Measurements from ENCODE around the gene CLEC16A. TPM values are rescaled to one million over a fixed set of nuclear protein-coding genes. Genes with fewer than 3 reads are reported as not detected.
"Not testable (repeated sequence)": the region's sequence is repeated elsewhere in the genome, so short reads cannot be mapped to it uniquely, and the experiment has no call there.

Gene CLEC16A
- polyA plus RNA-seq, 3 donors, result 24.2 to 26.8 (median 24.9) TPM

GRCh38 chr16:10923146-10923649 is 21.2 kb upstream of the CLEC16A start:
- no peak for DNase-seq (ENCODE audit: extremely low read depth in 1 of 11, low read depth in 9 of 11, low spot score in 4 of 11)

- DNase-seq (ENCODE audit: extremely low read depth in 1 of 11, low read depth in 9 of 11, low spot score in 4 of 11), result no peak
Observed at GRCh38 chr16:10923650-10924214, 20.6 kb upstream of the CLEC16A start.

DNA sequence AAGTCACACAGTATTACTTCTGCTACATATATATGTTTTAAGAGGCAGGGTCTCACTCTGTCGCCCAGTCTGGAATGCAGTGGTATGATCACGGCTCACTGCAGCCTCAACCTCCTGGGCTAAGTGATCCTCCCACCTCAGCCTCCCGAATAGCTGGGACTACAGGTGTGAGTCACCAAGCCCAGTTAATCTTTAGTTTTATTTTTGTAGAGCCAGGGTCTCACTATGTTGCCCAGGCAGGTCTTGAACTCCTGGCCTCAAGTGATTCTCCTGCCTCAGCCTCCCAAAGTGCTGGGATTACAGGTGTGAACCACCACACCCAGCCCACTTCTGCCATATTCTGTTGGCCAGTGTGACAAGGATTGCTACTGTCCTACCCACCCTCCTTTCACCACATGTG is 19.1 kb upstream of the CLEC16A start:
- DNase-seq (ENCODE audit: extremely low read depth in 1 of 11, low read depth in 9 of 11, low spot score in 4 of 11), result not testable (repeated sequence)

DNA sequence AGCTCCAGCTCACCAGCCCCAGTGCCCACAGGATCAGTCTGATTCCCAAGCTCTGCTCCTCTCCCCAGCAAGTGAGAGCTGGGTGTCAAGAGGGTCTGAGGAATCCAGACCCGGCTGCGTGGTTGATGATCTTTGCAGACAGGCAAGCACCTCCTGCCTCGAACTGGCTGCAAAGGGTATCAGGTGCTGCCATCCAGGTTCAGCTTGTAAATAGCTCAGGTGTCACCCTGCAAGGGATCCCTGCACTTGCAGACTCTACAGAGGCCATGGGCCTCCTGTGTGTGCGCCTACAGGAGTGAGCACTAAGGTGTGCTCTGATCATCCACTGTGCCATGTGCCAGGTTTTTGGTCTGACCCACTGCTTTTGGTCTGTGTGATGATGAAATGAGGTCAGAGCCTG is 18.3 kb upstream of the CLEC16A start:
- DNase-seq (ENCODE audit: extremely low read depth in 1 of 11, low read depth in 9 of 11, low spot score in 4 of 11), result no peak

DNA sequence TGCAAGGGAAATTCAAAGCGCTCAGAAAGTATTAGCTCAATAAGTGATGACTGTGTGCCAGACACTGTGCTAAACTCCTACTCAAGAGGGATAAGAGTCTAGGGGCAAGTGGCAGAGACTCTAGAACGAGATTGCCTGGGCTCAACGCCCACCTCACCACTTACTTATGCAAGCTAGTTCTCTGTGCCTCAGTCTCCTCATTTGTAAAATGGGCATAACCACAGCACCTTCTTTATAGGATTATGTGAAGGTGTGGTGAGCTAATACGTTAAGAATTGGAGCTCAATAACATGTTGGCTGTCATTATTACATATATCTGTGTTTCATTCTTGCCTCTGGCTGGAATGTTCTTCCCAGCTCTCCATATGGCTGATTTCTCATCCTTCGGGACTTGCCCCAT is 17.5 kb upstream of the CLEC16A start:
- no peak for DNase-seq (ENCODE audit: extremely low read depth in 1 of 11, low read depth in 9 of 11, low spot score in 4 of 11)

DNA sequence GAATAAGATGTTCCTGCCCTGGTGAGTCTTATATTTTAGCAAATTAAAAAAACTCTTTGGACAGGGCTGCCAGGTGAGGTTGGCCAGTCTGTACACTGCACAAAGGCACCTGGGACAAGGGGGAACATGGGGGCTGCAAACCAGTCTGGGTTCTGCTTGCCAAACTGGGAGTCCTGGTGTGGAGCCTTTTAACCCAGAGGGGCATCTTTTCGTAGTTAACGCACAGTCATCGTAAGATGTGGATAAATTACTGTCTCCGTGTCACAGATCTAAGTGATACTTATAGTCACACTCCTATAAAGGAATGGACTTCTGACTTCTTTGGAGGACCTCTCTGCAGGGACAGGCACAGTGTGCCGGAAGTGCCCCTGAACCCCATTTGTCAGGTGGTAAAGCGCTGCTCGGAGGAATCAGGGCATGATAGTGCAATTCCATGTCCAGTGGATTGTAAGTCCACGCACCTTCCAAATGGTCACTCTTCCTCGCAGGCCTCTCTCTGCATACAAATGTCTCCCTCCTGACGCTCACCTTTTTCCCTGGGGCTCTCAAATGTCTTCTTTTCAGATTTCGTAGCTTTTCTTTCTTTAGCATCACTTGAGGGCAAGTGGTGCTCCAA is 16.8 kb upstream of the CLEC16A start:
- DNase-seq (ENCODE audit: extremely low read depth in 1 of 11, low read depth in 9 of 11, low spot score in 4 of 11), result no peak

GRCh38 chr16:10929097-10929496 is 15.3 kb upstream of the CLEC16A start:
- DNase-seq (ENCODE audit: extremely low read depth in 1 of 11, low read depth in 9 of 11, low spot score in 4 of 11), result not testable (repeated sequence)

DNA sequence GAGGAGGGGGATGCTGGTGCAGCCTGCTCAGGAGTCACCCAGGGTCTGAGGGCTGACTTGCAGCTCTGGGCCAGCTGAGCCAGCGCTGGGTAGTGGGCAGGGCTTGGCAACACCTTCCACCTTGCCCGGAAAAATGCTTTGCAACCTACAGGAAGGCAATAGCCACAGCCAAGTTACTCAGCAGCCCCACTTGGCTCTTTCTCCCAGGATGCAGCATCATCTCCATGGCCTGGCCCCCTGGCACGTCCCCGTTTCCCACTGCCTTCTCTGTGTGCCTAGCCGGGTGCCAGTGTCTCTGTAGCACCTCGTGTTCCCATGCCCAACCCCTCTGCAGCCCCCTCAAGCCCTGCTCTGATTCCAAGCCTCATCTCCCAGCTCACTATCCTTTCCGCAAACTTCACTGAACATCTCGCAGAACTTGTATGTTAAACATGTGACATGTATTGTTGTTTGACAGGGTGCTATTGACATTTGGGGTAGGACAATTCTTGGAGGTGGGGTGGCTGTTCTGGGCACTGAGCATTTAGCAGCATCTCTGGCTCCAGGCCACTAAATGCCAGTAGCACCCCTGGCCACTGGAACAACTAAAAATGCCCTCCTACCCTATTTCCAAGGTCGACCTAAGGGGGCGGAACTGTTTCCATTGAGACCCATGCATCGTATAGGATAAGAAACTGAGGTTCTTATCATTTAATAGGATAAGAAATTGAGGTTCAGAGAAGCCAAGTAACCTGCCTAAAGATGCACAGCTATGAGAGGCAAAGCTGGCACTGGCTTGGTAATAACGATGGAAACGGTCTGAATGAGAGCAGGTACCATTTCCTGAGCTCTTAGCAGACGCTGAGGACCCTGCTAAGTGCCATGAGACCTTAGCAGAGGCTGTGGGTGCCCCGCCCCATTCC is 14.3 kb upstream of the CLEC16A start:
- DNase-seq (ENCODE audit: extremely low read depth in 1 of 11, low read depth in 9 of 11, low spot score in 4 of 11), result no peak

GRCh38 chr16:10930755-10931093 is 13.6 kb upstream of the CLEC16A start:
- DNase-seq (ENCODE audit: extremely low read depth in 1 of 11, low read depth in 9 of 11, low spot score in 4 of 11), result no peak

DNA sequence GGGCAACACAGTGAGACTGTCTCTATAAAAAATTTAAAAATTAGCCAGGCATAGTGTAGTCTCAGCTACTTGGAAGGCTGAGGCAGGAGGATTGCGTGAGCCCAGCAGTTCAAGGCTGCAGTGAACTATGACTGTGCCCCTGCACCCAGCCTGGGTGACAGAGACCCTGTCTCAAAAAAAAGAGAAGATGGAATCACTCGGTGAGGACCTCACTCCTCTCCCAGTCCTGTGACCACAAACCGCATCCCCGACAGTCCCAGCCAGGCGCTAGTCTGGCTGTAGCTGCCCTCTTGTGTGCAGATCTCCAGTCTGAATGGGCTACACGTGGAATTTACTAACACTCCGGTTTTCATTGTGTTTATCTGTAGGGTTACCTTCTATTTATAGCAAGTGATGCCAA is 13.2 kb upstream of the CLEC16A start:
- DNase-seq (ENCODE audit: extremely low read depth in 1 of 11, low read depth in 9 of 11, low spot score in 4 of 11), result no peak

DNA sequence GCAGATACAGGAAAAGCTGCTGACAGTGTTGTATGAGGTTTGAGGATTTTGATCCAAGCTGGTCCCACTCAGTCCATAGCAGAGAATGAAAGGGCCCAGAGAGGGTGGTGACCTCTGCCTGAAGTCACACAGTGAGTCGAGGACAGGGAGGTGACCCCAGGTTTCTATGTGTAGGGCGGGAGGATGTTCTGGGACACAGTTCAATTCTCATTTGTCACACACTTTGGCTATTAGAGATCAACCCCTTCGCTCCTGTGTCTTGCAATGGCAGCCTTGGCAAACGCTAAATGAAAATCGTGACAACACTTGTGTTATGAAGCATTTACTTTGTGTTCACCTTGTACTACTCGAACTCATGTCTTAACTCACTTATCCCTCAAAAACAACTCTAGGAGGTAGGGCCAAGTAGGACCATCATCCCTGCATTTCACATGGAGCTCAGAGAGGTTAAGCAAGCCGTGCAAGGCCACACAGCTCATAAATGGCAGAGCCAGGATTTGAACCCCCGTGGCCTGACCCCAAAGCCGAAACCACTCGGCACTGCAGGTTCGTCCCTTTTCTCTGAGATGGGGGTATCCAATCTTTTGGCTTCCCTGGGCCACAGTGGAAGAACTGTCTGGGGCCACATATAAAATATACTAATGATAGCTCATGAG is 12.3 kb upstream of the CLEC16A start:
- no peak for DNase-seq (ENCODE audit: extremely low read depth in 1 of 11, low read depth in 9 of 11, low spot score in 4 of 11)

DNA sequence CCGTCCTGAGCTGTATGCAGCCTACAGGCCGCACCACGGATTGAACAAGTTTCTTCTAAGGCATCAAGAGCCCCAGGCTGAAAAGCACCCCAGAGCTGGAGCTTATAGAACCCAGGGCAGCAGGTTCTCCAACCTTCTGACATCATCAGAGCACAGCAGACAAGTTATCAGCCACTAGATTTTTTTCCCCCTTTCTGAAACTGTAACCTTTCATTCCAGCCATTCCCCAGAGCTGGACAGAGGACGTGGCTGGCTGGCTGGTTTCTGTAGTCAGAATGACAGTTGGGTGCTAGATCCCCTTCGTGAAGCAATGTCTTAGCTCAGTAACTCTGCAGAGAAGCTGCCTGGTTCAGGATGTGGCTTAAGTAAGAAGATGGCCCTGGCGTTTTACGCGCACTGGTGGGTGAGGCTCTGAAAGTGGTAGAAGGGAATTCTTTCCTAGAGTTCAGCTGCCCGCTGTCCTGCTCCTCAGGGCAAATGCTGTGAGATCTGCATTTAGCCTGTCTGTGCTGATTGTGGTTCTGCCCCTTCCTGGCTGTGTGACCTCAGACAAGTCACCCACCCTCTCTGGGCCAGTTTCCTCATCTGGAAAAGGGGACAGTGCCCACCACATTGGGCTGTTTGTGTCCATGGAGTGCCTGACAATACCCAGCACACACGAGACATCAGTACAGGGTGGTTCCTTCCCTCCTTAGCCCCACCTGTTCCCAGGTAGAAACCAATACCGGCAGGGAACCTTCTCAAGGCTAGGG is 11.2 kb upstream of the CLEC16A start:
- no peak for DNase-seq (ENCODE audit: extremely low read depth in 1 of 11, low read depth in 9 of 11, low spot score in 4 of 11)

- DNase-seq (ENCODE audit: extremely low read depth in 1 of 11, low read depth in 9 of 11, low spot score in 4 of 11), result no peak
Observed at GRCh38 chr16:10933865-10934264, 10.5 kb upstream of the CLEC16A start.

DNA sequence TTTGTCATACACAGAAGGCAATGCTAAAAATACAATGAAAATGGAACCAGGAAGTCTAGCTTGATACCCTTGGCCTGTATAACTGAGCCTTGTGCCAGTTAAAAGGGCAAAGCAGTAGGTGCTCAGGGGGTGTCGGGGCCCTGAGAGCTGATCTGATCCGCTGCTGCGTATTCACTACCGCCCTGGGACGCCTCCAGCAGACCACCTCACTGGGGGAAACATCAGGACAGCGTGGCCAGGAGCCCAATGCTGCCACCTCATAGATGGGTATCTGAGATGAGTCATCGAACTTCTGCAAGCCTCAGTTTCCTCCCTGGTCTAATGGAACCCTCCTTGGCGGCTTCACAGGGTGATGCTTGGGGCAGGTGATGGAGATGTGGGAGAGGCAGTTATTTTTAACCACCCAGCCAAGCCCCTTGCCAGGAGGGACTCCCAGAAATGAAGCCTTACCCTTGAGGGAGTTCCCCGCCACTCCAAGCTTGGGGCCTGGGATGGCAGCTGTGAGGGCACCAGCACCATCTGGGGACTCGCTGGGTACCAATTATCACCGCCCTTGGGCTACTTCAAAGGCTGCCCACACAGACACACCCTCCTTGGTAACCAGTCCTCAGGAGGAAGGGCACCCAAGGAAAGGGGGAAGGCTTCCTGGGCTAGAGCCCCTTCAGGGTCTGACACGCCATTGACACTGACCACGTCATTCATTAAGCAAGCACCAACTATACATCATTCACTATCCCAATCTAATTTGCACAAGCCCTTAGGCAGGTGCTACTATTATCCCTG is 9.8 kb upstream of the CLEC16A start:
- DNase-seq (ENCODE audit: extremely low read depth in 1 of 11, low read depth in 9 of 11, low spot score in 4 of 11), result no peak

DNA sequence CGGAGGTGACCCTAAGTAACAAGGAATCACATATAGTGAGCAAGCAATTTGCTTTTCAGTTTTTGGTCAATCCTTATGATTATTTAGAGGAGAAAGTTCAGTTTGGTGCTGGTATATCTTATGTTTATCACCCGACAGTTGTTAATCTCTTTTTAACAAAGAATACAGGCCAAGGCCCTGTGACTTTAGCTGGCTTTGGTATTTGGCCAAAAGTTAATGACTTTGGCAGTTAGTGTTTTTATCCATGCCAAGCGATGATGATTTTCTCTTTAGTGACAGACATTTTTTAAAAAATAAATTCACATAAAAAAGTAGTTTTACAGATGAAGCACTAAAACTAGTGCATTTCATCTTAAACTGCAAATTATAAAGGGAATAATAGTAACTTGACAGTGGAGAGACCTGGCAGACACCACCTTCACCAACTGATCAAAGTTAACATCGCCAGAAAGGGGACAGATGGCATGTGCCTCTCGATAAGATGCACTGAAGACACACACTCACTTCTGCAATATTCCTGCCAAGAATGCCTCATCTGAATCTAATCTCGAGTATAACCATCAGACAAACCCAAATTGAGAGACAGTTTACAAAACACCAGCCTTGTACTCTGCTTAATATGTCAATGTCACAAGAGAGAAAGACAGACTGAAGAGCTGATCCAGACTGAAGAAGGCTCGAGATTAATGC is 9.0 kb upstream of the CLEC16A start:
- no peak for DNase-seq (ENCODE audit: extremely low read depth in 1 of 11, low read depth in 9 of 11, low spot score in 4 of 11)

GRCh38 chr16:10936272-10936984 is 7.9 kb upstream of the CLEC16A start:
- no peak for DNase-seq (ENCODE audit: extremely low read depth in 1 of 11, low read depth in 9 of 11, low spot score in 4 of 11)
